Glomerular visceral epithelial cell (primary cell): ENCODE data around the gene RPL10L.

Experiments used
- DNase-seq: peaks from one replicate; pipeline ENCODE4 v3.0.0-alpha.2; 2016; ENCODE audit errors: extremely low spot score

Gene RPL10L

DNA sequence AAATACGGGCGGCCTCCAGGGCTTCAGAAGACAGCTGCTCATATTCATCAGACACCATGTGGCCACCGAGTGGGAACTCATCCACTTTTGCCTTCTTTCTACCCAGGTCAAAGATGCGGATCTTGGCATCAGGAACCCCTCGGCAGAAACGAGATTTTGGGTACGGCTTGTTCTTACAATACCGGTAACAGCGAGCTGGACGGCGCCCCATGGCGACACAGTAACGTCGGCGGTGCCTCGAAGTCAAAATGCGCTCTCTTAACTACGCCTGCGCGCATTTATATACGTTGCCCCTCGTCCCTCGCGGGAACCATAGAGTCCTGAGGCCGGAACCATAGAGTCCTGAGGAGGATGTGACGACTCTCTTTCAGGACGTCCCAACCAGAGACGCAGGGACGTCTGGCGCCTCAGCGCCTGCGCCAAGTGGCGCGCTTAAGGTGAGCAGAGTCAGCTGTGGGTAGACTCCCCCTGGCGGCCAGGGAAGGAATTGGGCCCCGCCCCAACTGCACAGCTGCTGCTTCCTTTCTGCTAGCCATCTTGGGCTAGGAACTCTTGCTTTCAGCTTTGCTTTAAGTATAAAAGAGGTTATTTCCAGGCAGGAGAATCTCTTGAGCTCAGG is at the start of gene RPL10L:
TSS of gene RPL10L (minus strand) at position 256 of the 619 bp plus-strand sequence. CDS start at position 211, 45 bp downstream.
- no peak for DNase-seq

DNA sequence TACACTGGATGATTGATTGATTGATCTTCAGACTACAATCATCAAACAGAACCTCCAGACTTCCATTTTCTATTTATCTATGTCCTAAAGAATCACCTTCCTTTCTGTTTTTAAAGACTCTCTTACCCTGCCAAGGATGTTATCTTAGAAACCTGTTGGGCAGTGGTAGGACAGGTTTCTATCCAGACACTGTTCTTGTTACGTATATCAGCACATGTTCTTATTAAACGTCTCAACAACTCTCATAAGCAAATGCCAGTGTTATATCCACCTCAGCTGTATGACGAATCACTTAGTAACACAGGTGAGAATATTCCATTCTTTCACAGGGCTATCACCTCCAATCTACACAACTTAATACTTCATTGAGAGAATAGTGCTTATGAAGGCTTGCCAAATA is 40.2 kb upstream of the RPL10L start:
- no peak for DNase-seq

DNA sequence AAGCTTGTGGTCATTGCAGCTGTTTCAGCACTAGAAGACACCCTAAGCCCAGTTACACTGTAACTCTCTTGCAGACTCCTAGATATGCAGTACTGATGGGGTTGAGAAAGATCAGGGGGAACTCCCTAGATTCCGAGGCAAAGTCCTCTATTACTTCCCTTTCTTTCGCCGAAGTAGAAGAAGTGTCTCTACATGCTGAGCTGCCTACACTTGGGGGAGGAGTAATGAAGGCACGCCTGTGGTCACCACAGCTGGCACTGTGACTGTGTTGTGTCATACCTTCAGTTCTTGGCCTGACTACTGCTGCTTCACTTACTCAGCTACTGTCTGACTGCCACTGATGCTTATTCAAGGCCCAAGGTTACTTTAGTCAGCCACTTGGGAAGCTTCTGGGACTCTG is 35.1 kb upstream of the RPL10L start:
- DNase-seq = no peak

DNA sequence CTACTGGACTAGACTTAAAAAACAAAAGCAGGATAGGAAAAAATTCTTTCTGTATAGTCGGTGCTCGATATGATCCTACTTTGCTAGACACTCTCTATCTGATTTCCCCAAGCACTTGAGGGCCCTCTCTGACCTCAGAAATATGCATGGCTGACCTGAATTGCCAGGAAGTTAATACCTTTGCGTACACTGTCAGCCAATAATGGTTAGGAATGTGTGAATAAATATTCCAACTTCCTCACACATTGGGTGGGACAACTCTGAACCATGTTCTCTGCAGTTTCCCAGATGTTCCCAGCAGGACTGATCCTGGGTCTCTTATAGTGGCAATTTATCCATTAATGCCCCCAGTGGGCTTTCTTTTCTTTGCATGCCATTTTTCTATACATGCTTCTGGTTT is 20.5 kb upstream of the RPL10L start:
- DNase-seq = no peak

DNA sequence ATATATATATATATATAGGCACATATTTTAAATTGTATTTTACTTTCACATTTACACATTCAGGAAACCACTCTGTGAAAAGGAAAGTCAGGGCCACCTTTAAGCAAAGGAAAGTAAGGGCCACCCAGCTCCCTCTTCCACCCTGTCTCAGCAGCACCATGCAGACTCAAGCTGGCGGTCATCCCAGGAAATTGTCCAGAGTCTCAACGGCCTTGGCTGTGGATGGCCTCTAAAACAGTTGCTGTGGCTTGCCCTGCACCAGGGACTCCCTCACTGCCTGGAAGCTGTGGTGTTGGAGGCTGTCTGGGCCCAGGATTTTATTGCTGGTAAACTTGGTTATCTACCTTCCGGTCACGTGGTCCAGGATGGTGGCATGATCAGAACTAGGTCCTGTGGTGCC is 11.8 kb upstream of the RPL10L start:
- no peak for DNase-seq

DNA sequence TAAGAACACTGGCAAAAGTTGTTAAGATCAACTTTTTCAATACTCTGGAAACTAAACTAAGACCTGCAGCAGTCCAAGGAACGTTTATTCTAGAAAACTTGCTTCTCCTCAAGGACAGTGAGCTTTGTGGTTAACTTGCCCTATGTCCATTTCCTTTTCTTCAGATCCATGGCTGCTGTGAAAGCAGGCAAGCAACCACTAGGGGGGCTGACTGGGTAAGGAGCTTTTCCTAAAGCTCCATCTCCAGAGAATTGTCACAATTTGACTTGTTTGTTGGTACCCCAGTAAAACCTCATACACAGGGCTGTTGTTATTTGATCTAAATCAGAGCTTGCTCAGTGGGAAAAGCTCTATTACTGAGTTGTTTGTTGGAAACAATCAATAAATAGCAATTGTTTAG is 10.1 kb upstream of the RPL10L start:
- DNase-seq = peak; percentile 8

DNA sequence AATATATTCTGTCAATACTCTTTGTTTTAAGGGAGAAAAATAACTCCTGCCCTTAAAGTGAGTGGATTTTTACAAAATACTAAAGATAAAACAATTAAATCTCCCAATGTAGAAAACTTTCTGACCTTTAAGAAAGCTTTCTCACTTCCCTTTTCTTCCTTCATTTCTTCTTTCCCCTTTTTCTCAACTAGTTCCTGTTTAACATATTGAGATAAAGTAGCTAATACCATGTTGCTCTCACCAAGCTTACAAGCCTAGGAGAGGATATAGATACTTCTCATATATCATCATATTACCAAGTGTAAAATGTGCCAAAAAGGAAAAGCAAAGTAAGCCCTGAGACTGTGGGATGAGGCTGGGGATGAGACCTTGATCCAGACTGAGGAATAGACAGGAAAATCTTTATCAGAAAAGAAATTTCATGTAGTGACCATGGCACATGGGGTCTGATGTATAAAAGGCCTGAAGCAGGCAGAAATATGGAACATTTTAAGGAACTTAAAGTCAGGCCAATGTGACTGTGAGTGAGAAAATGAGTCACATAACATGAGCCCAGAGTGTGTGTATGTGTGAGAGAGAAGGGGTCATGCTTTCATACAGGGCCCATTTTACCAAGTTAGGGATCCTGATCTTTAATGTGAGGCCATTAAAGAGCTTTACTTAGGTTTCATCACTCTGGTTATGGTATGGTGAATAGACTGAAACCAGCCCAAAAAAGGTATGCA is 1.6 kb upstream of the RPL10L start:
- no peak for DNase-seq

DNA sequence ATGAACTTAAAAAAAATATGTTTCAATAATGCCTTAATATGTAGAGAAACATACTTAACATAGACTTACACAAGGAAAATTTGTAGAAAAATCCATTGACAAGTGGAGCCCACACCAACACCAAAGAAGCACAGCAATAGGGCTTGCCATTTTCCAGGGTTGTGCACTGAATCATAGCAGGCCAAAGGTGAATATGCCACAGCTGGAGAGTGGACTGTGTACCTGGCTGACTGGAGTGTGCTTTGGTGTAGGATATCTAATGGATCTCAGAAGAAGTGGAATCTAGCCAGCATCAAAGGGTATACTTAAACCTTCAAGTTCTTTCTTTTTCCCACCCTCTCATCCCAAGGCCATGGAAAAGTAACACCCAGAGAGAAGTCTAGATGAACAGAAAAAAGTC is 4.8 kb downstream of the RPL10L start:
- no peak for DNase-seq

DNA sequence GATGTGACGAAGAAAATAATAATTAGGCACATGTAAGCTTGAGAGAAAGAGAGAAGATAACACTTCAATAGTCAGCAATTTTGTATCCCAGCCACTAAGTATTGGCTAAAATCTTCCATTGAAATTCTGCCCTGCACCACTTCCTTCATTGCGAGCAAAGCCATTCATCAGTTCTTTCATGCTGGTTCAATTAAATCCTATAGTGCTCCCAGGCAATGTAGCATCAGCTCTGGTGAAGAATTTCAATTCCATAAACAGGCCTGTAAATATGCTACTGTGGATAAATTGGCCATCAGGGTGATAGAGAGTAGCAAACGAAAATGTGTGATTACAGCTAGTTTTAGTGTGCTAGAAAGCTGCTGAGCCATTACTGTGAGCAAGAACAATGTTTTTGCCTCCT is 24.7 kb downstream of the RPL10L start:
- no peak for DNase-seq
